GM19452 (cell line): Measurements from ENCODE around the gene ANTXR1.

Source experiments
- ATAC-seq: cut with Tn5 transposase; IDR thresholded peaks from one replicate; pipeline ENCODE4 v1.9.1; 2021; ENCODE audit not compliant: unreplicated experiment

ANTXR1 gene

DNA sequence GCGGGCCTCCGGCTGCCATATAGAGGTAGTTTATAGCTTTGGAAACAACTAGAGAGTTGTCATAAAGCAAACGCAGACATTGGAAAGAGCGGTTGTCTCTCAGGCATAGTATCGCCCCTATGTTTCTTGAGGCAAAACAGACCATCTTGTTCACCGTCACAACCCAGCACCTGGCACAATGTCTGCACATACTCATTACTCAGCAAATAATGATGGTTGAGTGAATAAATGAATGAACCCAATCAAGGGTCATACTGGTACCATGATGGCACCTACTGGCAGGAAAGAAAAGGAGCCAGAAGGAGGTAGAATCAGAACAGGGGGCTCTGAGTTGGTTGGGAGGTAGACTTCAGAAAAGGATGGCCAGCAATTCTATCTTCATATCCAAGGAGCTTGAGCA lies 118.5 kb downstream of the ANTXR1 start:
- no peak for ATAC-seq

DNA sequence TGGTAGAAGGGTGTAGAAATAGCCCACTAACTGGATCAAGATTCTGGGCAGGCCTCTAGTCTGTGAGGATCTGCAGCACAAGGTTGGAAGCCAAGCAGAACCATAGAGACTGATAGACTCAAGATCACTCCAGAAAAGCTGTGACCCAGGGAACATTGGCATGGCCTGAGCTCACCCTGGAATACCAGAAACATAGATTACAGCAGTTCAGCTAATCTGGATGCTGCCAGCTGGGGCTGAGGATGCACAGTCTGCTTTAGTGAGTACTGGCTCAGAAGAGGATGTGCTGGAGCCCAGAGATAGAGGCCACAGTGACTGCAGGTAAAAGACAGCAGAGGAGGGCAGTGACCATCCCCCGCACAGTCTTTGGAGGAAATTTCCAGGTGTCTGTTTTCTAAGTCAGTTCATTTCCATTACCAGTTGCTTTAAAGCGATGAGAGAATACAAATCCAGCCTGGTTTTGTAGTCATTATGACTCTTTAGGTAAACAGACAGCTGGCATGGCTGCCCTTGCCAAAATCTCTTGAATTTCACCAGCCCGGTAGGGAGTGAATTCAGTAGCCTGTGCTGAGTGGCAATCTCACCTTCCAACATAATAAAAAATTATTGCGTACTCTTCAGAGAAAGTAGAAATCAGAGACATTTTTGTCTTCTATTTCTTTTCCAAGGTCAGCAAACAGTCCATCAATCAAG lies 119.2 kb downstream of the ANTXR1 start:
- no peak for ATAC-seq

DNA sequence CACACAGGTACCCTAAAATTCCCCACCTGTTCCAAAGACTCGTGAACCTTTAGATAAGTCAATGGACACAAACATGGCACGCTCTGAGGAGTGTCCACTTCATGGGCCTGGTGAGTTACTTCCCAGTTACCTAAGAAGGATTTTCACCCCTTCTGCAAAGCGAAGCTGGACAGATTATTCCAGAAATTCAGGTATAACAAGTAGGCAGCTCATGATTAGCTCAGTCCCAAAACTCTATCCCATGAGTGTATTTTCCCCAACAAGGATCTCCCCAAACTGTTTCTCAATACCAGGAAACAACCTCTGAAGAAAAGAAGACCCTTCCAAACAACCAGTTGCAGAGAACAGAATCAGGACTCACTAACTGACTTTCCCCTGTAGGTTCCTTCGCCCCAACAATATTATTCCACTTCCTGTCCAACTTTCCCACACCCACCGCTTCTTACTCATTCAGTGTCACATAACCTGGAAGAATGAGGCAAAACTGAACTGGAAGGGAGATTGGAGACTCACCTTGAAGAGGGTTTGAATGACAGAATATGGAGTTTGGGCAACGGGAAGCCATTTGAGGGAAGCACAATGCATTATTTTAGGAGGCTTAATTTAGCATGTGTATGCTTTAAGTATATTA lies 120.1 kb downstream of the ANTXR1 start:
- no peak for ATAC-seq

DNA sequence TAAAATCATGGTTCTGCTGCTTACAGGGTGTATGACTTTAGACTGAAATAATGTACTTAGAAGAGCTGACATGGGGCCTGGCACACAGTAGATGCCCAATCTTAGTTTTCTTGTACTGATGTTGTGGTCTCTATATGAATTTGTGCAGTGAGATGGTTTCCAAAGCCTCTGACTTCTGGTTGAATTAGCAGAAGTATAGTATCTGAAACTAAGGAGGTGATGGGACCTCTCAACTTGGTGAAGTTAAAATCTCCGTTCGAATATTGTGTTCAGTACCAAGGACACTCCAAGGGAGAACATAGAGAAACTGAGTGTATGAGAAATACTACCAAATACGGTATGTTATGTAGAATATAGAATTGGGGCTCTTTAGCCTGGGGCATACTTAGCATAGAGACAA lies 120.9 kb downstream of the ANTXR1 start:
- no peak for ATAC-seq

DNA sequence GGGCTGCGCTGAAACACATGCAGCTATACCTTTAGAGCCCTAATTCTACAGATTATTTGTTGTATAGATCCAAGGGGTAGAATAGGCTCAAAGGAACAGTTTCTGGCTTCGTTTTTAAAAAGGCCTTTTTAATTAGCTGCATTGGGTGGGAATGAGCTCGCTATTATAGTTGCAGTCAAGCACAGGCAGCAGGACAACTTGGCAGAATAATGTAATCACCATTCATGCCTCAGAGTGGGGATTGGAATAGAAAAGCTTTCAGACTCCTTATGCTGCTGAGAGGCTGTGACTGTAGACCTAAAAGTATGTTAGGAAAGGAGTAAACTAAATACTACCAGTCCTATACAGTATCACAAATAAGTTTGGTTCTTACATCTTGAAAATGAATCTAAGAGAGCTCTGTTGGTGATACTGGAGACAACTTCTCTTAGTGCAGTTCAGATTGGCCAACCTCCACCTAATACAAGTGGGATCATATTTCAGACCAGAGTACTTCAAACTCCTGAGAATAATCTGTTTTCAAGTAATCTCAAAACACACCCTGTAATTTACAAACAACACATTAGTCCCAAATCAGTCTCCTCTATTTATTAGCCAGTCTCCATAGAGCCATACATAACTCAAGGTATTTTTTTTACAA lies 121.4 kb downstream of the ANTXR1 start:
- ATAC-seq = no peak

DNA sequence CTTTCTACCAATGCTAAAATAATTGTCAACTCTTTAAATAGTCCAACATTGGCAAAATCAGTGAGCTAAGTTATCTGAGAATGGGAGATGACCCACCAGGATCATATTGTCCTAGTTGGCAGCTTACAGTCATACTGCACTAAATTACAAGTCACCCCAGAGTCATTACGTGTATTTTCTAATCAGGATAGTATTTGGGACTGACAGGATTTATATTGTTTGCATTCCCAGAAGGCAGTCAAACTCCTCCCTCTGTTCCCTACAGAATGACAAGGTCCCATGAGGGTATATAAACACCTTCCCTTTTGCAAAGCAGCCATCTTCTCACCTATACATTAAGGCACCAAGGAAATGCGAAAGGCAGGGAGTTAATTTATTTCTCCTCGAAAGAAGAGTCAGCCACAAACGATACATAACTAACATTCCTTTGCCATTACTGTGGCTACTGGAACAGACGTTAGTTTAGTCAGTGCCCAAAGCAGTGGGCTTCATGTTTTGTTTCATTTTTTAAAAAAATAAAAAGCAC lies 125.3 kb downstream of the ANTXR1 start:
- no peak for ATAC-seq

DNA sequence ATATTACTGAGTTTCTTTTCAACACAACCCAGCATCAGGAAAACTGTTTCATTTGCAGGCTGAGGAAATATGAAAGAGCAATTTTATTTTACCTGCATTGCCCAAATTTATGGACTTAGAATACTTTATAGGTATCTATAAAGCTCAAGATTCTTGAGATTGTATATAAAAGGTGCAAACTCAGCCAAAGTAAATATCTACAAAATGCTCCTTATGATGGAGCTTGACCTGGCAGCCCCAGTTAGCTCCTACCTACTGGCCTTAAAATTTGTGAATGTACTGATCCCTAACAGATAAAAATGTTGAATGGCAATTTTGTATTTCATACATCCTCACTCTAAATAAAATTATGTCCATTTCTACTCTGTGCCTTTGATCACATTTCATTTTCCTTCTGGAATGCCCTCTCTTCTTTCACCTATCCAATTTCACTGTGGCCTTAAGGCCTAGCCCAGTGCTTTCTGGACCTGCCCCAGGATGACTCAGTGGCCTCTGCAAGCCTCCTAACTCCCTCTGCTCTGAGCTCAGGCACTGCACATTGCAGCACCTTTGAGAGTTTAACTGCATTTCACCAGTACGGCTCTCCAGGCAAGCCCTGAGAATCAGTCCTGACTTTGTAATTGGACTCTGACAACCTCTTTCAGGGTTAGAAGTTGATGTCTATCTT lies 125.9 kb downstream of the ANTXR1 start:
- ATAC-seq = no peak

DNA sequence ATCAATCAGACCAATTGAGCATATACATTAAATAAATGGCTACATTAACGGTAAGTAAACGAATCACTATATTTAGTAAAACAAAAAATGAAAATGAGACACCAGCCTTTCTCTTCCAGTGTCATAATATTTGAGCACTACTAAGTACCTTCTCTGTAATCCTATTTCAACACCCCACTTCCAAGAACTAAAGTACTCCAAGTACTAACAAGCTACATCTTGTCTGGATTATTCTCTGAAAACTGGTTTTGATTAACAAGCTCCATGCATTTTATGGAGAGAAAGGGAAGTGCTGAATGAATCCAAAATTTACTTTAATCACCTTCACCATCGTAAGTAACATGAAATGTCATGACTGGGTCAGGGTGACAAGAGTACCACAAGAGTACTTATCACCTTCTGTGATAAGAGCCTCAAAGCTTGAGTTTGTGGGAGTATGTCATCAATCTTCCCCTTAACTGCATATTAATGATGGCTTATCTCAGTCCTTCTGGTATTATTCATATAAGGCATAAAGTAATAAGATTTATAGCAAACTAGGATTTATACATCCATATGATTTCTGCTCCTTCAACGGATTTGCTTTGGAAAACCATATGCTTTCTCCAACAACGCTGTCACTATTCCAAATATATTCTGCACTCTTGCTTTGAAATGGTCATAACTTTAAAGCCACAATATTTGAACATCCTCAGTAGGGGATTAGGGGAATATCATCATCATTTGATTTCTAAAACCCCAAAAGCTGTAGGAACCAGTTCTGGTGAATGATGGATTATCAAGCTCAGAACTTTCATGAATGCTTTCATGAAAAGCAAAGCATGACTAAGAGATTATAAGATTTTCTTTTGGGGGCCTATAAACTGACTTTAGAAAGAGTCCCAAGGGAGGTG lies 127.0 kb downstream of the ANTXR1 start:
- no peak for ATAC-seq

DNA sequence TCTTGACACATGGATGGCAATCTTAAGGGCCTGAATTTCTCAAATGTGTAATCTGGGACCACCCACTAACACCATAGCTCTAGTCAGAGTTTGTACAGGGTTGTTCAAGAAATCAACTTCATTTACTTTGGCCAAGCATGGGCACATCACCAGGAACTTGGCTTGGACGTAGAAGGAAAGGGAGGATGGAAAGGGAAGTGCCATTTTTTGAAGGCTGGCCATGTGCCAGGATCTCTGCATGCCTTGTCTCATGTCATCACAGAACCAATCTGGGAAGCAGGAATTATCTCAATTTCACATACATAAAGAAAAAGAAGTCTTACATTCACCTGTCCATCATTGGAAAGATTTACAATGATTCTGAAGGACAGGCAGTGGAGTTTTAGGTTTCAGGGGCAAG lies 128.1 kb downstream of the ANTXR1 start:
- ATAC-seq = no peak

DNA sequence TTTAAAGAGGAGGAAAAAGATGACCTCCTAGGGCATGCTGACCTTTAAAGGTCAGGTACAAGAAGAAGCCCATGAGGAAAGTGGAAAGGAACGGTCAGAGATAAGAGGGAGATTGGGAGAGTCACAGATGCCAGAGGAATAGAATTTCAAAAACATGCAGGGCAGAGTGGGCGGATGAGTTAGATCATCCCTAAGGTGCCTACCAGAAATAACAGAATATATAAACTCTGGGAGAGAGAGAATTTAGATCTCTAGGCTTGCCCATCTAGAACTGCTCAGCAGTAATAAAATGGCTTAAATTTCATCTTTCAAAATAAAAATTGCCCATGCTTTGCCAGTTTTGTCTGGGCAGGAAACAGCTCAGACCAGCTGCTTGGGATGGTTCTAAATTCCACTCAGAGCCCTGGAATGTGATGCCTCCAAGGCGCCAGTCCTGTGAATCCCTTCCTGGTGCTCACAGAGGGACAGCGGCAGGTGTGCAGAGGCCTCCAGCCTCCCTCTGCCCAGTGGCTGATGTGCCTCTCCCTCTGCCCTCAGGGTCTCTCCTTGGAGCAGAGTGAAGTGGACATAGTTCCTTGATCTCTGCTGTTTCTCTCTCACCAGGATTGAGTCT lies 130.9 kb downstream of the ANTXR1 start:
- ATAC-seq = no peak

DNA sequence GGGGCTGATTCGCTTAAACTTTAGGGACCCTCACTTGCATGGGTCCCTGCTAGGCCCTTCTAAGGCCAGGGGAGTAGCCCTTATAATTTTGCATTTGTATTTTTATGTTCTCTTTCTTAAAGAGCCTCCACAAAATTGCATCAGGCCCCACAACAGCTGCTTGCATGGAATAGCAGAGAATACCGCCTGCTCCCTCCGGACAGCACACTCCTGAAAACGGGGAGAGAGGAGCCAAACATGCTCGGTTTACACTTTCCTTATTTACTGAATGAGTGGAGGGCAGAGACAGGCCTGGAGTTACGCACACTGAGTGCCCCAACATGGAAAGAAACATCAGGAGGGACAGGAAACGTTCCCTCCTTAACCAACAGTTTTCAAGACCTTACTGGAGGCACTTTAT lies 132.2 kb downstream of the ANTXR1 start:
- no peak for ATAC-seq

DNA sequence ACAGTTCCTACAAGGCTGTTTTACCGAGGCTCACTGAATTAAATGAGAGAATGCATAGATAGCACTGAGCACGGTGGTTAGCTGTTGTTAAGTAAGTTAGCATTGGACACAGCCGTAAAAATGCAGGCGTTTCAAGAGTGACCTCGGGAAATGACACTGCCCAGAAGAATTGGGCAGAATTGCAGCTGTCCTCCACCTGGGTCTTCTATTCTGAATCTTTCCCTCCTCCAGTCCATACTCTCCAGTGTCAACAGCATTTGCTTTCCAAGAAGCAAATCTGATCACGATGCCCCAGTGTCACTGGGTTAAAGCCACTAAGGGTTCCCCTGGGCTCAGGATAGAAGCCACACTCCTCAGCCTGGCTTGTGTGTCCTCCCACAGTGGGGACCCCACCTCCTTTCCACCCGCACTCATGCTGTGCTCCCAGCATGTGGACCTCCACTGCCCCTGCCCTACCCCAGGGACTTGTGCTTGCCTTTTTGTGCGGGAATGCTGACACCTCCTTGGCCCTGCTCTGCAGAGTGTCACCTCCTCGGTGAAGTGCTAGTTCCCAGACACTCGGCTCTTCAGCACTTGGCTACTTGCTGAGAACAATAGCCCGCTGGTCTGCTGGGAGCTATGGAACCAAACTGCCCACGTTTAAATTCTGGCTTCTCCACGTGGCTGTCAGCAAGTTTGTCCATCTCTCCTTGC lies 135.0 kb downstream of the ANTXR1 start:
- ATAC-seq = no peak

DNA sequence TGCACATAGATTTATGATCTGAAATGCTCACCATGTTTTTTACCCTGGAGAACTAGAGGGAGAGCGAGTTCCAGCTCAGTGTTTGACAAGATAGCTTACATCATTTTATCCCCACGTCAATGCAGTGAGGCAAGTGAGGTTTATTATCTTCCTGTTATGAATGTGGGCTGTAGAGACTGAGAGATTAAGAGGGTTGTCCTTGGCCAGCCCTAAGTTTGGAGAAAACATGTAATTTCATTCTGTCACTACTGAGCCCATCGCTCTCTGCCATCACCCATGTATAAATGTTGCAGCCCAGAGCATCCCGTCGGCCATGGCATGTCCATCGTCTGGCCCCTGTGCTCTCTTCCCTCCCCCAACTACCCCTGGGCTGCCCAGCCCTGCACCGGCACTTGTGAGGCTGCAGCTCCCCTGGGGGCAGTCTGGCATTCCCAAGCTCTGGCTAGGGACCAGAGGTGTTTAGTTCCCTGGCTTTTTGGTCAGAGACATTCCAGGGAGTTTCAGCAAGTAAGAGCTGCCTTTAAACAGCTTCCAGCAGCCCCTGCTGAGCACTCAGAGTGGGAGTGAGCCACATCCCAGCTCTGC lies 136.7 kb downstream of the ANTXR1 start:
- ATAC-seq = no peak

DNA sequence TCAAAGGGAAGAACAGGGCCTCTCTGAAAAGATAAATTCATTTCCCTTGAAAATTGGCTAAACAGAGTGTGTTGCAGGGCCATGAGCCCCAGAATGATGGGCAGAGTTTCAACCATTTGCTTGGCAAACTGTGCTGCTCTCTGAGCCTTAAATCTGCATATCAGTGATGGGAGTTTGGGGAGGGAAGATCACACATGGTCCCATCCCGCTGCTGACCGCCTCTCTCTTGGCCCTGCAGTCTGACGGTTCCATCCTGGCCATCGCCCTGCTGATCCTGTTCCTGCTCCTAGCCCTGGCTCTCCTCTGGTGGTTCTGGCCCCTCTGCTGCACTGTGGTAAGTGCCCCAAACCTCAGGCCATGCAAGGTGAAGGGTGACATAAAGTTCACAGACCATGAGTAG lies 139.0 kb downstream of the ANTXR1 start:
- no peak for ATAC-seq

DNA sequence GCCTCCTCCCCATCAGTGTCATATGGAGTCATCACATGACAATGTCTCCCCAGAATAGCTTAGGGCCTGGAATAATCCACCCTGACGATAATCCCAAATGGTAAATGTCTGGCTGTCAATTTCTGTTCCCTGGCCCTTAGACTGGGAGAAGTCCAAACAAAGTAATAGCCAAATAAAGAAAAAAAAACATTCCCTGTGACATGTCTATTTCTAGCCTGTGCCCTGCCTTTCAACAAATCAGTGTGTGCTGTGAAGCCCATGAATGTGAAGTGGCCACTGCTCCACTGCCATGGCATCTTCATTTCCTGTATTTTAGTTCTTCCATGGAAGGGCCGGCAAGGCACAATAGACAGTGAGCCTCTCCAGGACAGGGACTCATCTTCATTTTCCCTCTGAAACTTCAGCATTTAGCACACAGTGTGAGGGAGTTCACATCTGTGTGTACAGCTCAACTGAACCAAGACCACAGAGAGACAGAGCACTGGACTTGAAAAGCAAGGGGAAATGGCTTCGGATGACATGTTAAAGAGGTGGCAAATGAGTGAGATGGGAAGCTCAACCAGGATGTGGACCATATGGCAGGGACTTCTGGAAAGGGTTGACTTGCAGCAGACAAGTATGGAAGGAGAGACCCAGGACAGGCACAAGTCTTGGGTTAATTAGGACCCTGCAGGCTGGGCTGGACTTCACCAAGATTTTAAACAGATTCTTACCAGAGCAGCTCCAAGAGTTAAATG lies 140.0 kb downstream of the ANTXR1 start:
- no peak for ATAC-seq

DNA sequence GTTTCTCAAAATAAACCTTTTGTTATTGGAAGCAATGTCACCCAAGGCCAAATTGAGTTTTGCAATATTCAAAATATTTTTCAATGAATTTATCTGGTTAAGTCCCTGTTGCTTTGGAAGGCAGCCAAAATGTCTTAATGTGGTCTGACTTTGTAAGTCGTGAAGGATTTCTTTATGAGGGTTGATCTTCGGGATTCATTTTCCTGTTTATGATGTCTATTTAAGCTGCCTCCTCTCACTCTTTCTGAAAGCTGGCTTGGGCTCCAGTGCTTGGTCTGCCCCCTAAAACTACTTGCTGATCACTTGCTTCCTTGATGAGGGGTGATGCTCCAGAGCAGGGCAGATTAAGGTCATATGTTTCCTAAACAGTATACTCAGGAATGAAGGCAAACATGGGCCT lies 141.1 kb downstream of the ANTXR1 start:
- ATAC-seq = no peak

DNA sequence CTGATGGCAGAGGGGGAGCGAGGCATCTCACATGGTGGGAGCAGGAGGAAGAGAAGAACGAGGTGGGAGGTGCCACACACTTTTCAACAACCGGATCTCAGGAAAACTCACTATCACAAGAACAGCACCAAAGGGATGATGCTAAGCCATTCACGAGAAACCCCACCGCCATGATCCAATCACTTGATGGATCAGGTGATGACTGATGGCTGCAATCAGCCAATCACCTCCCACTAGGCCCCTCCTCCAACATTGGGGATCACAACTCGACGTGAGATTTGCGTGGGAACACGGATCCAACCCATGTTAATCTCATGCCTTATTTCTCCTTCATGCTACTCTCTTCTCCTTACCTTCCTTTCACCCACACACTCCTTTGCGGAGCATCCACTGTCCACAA lies 143.6 kb downstream of the ANTXR1 start:
- no peak for ATAC-seq

DNA sequence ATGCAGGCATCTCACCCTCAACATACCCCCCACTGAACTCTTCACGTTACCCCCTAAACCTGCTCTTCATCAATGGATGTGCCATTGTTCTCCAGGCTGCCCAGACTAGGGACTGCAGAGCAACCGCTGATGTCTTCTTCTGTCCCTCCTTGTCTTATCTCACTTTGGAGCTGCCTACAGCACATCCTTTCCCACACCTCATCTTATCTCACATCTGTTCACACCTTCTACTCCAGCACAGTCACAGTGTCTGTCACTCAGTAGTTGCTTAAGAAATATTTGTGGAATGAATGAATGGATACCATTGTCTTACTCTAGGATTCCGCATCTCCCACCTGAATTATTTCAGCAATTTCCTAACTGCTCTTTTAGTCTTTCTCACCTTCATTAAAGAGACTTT lies 144.5 kb downstream of the ANTXR1 start:
- ATAC-seq = no peak

DNA sequence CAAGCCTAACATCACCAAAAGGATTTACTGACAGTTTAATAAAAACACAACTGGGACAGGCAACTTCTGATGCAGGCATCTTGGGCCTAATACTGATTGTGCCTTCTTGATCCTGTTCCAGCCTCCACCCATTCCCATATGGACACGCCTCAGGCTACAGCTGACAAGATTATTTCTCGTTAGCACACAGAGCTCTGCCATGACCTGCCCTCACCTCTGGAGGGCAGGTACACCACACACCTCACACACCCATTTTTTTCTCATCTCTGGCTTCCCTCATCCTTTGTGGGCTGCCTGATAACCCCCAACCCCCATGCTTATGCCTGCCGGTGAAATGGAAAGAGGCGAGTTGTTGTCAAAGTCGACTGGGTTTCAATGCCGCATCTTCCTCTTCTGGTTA lies 147.0 kb downstream of the ANTXR1 start:
- no peak for ATAC-seq
